ENCODE results near the gene KRTAP5-7.
"Not testable (repeated sequence)": the region's sequence is repeated elsewhere in the genome, so short reads cannot be mapped to it uniquely, and the experiment has no call there.

Gene KRTAP5-7

DNA sequence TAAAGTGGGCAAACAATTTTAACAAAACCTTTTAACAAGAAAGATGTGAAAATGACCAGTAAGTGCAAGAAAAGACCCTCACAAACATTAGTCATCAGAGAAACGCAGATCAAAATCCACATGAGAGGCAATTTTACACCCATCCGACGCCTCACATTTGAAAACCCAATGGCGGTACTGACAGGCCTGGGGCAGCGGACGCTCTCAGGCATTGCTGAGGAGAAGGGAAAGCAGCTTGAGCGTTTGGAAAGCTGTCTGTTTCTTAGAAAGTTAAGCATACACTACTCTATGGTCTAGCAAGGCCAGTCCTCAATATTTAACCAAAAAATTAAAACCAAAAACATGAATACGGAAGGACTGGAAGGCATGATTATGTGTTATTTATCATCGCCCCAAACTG, 8.8 kb downstream of the KRTAP5-7 start:
- no peak for DNase-seq

DNA sequence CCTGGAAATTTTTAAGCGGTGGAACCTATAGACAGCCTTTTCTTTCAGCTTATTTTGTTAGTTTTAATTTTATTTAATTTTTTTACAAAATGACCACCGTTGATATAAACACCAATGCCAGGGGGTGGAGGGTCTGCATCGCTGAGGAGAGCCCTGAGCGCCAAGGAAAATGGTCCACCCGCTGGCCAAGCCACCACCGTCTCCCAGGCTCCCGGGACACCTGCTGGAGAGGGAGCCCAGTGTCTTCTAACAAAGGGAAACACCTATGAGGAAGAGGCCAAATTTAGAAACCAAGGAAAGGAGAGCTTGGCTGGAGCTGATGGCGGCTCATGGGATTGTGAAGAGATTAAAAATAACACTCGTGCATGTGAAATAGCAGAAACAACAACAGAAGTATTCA, 10.5 kb downstream of the KRTAP5-7 start:
- no peak for DNase-seq

GRCh38 chr11:71537977-71538665, 11.1 kb downstream of the KRTAP5-7 start, which contains the start of gene KRTAP5-8:
Gene KRTAP5-8, plus strand, starts transcription at chr11:71538025. Its CDS starts 31 bp downstream, at chr11:71538056.
- DNase-seq = not testable (repeated sequence)

DNA sequence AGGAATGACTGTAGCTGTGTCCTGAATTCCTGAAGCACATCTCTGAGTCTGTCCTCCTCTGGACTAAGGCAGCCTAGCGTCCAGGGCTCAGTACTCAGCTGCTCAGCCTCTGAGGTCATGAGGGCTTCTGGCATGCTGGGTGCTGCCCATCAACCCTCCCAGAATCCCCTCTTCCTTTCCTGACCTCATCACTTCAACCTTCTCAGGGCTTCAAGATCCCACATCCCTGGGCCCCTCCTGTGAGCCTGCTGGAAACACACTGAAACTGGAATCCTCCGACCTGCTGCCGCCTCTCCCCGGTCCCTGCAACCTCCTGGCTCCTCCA, 11.6 kb downstream of the KRTAP5-7 start:
- no peak for DNase-seq

- DNase-seq = no peak
These were observed 11.9 kb downstream of the KRTAP5-7 start for GRCh38 chr11:71539017-71539416.

DNA sequence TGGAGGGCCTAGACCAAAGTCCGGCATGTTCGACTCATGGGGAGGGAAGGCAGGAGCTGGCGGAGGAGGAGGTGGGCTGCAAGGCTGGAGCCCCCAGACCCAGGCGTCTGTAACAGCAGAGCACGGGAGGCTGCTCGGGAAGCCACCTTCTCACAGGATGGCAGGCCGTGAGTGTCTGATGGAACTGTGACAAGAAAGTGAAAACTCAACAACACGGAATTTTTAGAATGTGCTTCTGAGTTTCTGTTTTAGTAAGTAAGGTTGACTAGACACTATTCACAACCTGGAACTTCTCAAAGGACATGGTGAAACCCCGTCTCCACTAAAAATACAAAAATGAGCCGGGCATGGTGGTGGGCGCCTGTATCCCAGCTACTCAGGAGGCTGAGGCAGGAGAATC, 12.9 kb downstream of the KRTAP5-7 start:
- DNase-seq = not testable (repeated sequence)

DNA sequence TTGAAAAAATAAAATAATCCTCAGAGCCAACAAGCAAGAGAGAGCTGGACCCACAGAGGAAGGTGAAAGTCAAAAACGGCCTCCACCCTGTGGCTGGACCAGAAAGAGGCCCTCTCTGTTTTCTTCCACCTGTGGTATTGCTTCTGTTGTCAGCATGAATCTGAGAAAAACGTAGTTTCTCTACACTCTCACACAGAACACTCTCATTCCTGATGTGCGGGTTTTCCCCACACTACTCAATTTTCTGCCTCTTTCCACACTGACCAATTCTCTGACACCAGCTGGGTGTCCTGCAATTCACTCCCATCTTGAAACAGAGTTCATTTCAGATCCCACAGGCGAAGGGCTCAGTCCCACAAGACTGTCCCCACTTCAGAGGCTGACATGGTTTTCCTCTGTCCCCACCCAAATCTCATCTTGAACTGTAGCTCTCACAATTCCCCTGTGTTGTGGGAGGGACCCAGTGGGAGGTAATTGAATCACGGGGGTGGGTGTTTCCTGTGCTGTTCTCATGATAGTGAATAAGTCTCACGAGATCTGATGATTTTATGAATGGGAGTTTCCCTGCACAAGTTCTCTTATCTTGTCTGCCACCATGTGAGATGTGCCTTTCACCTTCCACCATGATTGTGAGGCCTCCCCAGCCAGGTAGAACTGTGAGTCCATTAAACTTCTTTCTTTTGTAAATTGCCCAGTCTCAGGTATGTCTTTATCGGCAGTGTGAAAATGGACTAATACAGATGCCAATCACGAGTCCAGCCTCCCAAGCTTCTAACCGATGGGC, 13.6 kb downstream of the KRTAP5-7 start:
- DNase-seq = not testable (repeated sequence)

GRCh38 chr11:71542382-71542781, 15.3 kb downstream of the KRTAP5-7 start:
- DNase-seq = no peak

DNA sequence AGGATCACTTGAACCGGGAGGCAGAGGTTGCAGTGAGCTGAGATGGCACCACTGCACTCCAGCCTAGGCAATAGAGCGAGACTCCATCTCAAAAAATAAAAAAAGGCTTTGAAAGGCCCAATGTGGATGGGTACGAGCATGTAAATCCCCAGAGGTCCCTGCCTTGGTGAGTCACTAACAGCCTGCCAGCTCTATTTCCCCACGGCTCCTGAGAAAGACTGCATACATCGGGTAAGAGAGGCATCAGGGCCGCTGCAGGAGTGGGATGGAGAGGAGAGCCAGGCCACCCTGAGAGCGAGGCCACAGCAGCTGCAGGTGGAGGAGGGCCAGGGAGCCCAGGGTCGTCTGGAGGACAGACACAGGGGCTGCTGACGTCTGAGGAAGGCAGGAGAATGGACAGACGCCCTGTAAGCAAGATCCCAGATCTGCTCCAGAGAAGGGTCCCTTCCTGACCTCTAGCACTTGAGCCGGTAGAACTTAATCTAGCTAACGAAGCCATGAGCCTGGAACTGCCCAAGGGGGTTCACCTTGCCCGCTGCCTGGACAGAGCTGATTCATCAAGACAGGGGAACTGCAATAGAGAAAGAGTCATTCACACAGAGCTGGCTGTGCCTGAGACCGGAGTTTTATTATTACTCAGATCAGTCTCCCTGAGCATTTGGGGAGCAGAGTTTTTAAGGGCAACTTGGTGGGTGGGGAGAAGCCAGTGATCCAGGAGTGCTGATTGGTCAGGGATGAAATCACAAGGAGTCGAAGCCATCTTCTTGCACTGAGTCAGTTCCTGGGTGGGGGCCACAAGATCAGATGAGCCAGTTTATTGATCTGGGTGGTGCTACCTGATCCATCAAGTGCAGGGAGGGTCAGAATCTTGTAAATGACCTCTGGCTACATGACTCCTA, 16.1 kb downstream of the KRTAP5-7 start:
- no peak for DNase-seq

DNA sequence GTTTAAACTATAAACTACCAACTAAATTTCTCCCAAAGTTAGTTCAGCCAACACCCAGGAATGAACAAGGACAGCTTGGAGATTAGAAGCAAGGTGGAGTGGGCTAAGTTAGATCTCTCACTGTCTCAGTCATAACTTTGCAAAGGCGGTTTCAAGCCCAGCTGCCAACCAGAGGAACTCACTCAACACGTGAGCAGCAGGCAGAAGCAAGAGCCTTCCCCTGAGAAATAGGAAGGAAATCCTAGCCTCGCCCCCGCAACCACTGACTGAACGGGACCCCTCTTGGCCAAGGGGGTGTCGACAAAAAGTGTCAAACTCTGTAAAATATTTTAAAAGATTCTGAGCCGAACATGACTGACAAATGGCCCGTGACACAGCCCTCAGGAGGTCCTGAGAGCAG, 16.8 kb downstream of the KRTAP5-7 start:
- DNase-seq = no peak

DNA sequence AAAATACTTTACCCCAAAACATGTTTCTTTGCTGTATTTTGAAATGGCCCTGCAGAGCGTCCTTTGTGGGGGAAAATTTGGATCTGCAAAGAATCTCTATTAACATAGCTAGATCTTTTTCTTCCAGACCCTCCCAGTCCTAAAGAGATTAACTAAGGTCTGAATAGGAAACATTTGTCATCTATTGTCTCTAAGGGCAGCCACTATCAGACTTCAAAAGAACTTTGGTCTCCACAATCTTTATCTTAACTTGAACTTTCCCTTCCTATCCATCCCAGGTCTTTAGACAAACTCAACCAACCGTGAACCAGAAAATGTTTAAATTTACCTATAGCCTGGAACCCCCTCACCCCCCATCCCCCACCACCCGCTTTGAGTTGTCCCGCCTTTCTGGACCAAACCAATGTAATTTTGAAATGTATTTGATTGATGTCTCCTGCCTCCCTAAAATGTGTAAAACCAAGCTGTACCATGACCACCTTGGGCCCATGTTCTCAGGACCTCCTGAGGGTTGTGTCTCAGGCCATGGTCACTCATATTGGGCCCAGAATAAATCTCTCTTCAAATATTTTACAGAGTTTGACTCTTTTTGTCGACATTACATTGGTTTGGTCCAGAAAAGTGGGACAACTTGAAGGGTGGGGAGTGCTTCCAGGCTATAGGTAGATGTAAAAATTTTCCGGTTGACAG, 17.6 kb downstream of the KRTAP5-7 start:
- no peak for DNase-seq

DNA sequence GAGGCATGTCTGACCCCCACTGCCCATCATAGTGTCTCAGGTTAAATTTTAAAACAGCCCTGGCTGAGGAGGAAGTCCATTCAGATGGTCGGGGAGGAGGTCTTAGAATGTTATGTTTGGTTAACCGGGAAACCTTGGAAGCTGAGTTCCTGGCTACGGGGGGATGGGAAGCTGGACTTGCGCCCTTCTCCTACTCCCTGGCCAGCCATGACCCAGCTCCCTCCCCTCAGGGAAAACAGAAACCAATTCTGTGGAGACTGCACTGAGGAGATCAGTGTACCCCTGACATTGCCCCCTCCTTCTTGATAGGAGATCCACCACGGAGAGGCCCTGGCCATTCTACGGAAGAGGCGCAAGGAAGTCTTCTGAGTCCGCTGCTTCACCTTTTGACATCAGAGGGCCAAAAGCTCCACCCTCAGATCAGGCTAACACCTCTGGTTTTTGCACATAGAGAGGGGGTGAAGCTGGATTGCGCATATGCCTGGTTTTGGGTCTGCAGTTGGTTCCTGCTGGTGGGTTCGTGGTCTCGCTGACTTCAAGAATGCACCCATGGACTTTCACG, 18.4 kb downstream of the KRTAP5-7 start:
- no peak for DNase-seq

DNA sequence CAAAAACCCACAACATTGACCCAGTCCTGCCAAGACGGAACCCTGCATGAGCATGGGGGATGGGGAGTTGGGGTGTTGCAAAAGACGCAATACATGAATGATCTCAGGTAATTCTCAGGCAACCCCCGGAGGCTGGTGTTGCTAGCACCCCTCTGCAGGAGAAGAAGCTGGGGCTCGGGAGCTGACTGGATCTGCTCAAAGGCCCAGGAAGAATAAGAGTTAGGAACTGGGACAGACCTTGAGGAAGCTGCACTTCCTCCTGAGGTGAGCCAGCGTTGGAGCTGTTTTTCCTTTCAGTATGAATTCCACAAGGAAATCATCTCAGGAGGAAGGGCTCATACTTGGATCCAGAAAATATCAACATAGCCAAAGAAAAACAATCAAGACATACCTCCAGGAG, 21.1 kb downstream of the KRTAP5-7 start, which contains the start of gene KRTAP5-9:
TSS of gene KRTAP5-9 (plus strand) at position 301 of the 400 bp plus-strand sequence. CDS start 238 bp downstream, outside the sequence.
- no peak for DNase-seq

DNA sequence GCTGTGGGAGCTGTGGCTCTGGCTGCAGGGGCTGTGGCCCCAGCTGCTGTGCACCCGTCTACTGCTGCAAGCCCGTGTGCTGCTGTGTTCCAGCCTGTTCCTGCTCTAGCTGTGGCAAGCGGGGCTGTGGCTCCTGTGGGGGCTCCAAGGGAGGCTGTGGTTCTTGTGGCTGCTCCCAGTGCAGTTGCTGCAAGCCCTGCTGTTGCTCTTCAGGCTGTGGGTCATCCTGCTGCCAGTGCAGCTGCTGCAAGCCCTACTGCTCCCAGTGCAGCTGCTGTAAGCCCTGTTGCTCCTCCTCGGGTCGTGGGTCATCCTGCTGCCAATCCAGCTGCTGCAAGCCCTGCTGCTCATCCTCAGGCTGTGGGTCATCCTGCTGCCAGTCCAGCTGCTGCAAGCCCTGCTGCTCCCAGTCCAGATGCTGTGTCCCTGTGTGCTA, 21.7 kb downstream of the KRTAP5-7 start:
- no peak for DNase-seq

- no peak for DNase-seq
These were observed 24.6 kb downstream of the KRTAP5-7 start for GRCh38 chr11:71551711-71552110.

GRCh38 chr11:71554996-71555395, 27.9 kb downstream of the KRTAP5-7 start:
- DNase-seq = no peak

DNA sequence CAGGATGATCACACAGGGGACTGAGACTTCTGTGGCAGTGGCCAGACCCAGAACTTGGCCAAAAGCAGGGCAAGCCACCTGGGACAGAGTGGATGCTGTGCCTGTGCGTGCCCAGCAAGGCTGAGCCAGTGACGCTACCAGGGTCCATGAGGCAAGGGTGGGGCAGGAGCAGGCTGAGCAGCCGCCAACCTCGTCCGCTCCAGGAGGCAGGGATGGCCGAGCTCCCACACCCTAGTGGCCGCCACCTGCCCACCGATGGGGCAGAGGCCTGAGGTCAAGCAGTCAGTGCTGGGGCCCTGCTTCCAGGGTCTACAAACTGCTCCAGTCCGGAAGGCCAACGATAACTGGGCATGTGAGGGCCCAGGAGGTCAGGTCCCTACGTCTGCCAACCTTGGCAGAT, 28.4 kb downstream of the KRTAP5-7 start:
- DNase-seq = no peak

DNA sequence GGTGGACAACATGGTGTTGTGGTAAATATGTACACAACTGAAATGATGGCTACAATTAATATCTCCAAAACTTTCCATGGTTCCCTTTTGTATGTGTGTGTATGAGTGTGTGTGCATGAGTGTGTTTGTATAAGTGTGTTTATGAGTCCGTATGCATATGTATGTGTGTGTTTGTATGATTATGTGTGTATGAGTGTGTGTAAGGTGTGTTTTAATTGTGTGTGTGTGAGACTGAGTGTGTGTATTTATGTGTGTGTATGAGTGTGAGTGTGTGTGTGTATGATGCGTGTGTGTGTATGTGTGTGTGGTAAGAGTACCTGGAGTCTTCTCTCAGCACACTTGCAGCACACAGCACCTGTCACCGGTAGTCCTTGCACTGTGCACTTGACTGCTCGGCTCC, 29.0 kb downstream of the KRTAP5-7 start:
- DNase-seq = no peak

DNA sequence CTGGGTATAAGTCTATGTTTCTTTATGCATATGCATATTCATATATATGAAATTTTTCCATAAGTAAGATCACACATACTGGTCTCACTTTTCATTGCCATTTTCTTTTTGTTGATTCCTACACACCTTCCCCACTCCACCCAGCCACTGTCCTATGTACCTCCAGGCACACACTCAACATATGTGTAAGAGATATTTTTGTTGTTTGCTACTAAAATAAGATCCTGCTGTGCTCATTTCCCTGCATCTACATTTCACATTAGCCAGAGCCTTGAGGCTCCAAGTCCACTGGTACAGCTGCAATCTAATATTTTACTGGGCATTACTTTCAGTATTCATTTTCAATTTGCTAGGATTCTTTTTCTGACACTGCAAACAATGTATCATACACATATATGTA, 30.2 kb downstream of the KRTAP5-7 start:
- no peak for DNase-seq

GRCh38 chr11:71558996-71559395, 31.9 kb downstream of the KRTAP5-7 start:
- DNase-seq = no peak

DNA sequence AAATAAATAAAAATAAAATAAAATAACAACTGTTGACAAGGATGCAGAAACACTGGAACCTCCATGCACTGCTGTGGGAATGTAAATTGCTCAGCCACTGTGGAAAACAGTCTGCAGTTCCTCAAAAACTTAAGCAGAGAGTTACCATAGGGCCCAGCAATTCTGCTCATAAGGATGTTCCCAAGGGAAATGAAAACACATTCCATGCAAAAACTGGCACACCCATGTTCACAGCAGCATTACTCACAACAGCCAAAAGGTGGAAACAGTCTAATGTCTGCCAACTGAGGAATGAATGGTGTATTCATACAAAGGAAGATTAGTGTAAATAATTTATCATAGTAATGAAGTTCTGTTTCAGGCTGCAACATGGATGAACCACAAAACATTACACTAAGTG, 35.1 kb downstream of the KRTAP5-7 start:
- no peak for DNase-seq

DNA sequence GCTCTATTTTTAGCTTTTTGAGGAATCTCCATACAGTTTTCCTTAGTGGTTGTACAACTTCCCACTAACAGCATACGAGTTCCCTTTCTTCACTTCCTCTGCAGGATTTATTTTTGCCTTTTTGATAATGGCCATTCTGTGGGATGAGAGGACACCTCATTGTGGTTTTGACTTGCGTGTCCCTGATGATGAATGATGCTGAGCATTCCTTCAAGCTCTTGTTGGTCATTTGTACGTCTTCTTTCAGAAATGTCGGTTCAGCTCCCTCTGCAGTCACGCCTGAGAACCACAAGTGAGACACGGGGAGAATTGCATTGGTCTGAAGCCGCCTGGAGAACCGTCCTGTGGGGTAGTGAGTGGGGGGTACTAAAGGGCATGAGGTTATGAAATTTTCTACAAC, 36.3 kb downstream of the KRTAP5-7 start:
- no peak for DNase-seq

All from effector CD4-positive, alpha-beta T cell (primary cell).